Activated CD8-positive, alpha-beta memory T cell treated with anti-CD3 and anti-CD28 coated beads for 4 hours (primary cell): ENCODE results near the gene HOXD10.

Experiments
- DNase-seq, 2 donors: peaks; one replicate each; pipeline ENCODE4 v3.0.0-alpha.2; 2020; ENCODE audit warnings: low read depth in 2 of 2

Gene HOXD10

DNA sequence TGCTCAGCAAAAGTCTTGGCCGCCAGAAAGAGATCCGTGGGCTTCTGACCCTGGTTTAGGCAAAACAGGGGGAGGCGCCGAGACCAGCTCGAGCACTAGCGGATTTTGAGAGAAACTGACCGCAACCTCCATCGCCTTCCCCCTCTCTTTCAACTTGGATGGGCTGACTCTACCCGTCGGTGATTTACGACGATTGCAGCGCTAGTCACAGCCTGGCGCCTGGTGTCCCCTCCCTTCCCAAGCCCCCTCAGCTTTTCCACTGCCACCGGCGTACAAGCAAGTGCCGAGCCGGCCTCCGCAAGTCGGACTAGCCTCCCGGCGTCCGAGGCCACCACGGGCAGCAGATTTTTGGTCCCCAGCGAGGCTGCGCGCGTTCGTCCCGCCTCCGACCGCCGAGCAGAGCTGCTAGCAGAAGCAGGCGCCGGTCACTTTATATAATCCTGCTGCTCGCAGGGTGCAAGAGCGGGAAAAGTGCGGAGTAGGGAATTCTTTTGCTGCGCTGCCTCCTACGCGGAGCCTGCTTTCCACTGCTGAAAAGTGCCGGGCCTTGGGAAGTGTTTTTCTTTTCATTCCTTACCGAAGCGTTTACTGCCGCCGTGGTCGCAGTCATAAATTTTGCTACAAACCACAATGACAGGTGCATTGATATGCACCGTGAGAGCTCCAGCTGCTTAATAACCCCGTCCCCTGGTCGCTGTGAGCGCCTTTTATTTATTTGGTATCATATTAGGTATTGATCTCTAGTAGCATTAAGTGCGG, 48.2 kb downstream of the HOXD10 start:
- DNase-seq: no peak

DNA sequence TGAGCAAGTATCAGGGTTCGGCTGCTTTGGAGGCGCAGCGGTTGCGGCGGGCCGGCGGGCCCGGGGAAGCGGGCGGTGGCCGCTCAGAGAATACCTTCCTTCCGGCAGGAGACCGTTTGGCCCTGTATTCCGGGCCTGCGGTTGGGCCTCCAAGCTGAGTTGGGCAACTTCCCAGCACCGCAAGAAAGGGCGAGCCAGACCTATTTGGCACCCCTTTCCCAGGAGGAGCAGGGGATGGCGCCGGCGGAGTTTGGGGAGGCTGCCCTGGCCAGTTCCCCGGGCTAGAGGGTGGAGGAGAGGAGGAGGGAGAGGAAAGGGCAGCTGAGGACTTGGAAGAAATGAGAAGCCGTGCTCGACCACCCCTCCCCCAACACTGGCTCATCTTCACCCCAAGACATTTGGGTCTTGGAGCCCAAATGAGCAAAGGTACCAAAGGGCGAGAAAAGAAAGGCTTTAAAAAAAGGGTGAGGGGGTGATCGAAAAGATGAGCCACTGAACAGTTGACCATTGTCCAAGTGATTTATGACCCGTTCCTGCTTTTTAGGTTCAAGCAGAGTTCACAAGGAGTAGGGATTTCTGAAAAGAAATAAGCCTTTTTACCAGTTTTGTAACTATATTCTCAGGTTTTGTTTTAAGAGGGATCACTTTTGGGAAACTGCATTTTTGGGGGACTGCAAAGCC, 48.9 kb downstream of the HOXD10 start:
- no peak for DNase-seq

- no peak for DNase-seq
Measured at GRCh38 chr2:176166272-176166671, 49.7 kb downstream of the HOXD10 start.

- DNase-seq: no peak
Measured at GRCh38 chr2:176167398-176167797, 50.8 kb downstream of the HOXD10 start.

DNA sequence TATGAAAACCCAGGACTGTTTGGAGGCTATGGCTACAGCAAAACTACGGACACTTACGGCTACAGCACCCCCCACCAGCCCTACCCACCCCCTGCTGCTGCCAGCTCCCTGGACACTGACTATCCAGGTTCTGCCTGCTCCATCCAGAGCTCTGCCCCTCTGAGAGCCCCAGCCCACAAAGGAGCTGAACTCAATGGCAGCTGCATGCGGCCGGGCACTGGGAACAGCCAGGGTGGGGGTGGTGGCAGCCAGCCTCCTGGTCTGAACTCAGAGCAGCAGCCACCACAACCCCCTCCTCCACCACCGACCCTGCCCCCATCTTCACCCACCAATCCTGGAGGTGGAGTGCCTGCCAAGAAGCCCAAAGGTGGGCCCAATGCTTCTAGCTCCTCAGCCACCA, 52.6 kb downstream of the HOXD10 start:
- DNase-seq: no peak
